Activated CD4-positive, alpha-beta T cell treated with anti-CD3 and anti-CD28 coated beads for 48 hours (primary cell): ENCODE results near the gene SIL1.

Source experiments
- DNase-seq: peaks from one replicate; pipeline ENCODE4 v3.0.0-alpha.2; 2020

SIL1 gene

GRCh38 chr5:138903130-138903775, 294.9 kb downstream of the SIL1 start:
- no peak for DNase-seq

- no peak for DNase-seq
Measured at GRCh38 chr5:138901716-138902115, 296.5 kb downstream of the SIL1 start.

DNA sequence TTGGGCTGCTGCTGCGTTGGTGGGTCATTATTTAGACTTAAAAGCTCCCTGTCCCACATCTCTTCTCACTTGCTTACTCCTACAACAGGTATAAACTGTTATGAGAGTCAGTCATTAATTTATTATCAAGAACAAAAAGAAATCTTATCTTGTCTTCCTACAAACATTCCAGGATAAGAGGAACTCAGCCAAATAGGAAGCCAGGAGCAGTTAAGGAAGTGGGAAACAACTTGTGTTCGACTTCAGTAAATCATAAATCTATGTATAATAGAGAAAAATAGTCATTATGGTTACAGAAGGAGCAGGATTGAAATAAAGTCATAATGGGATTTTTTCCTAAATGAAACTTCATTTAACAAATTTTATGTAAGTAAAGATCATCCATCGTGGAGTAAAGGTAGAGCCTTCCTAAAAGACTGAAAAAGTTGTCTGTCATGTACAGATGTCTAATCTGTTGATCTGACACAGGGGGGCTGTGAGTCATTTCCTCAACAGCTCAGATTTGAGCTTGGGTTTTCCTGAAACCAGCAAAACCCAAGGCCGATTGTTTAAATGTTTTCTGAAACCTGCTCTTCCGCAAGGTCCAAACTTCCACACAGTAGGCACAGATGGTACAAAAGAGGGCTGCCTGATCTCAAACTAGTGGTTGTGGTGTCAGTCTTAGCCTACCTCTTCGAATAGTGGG, 297.7 kb downstream of the SIL1 start:
- peak; percentile 35 for DNase-seq

- no peak for DNase-seq
Measured at GRCh38 chr5:138898742-138899141, 299.4 kb downstream of the SIL1 start.

DNA sequence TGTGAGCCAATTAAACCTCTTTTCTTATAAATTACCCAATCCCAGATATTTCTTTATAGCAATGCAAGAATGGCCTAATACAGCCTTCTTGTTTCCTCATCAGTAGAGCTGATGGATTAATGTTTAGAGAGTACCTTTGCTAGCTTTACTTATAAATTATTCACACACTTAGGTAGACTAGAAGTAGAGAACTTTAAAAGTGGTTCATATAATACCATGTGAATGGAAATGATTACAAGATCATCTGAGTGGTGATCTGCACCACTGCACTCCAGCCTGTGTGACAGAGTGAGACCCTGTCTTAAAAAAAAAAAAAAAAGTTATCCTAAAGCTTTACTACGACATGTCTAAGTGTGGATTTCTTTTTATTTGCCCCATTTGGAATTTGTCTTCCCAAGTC, 299.9 kb downstream of the SIL1 start:
- no peak for DNase-seq
